Activated CD4-positive, alpha-beta T cell treated with anti-CD3 and anti-CD28 coated beads for 24 hours (primary cell): Measurements from ENCODE around the gene ZMYND8.
"Not testable (repeated sequence)": the region's sequence is repeated elsewhere in the genome, so short reads cannot be mapped to it uniquely, and the experiment has no call there.

ENCODE experiments used
- DNase-seq, 2 donors: peaks; one replicate each; pipeline ENCODE4 v3.0.0-alpha.2; 2020; ENCODE audit warnings: low read depth in 2 of 2

The ZMYND8 gene

GRCh38 chr20:47356526-47357295 is at the start of gene ZMYND8:
TSS of gene ZMYND8 (minus strand) at chr20:47356699. CDS start at chr20:47356670, 29 bp downstream.
- DNase-seq, result peak; percentile 90 to 92

- no peak for DNase-seq
Measured at GRCh38 chr20:47405775-47406325, 49.4 kb upstream of the ZMYND8 start.

DNA sequence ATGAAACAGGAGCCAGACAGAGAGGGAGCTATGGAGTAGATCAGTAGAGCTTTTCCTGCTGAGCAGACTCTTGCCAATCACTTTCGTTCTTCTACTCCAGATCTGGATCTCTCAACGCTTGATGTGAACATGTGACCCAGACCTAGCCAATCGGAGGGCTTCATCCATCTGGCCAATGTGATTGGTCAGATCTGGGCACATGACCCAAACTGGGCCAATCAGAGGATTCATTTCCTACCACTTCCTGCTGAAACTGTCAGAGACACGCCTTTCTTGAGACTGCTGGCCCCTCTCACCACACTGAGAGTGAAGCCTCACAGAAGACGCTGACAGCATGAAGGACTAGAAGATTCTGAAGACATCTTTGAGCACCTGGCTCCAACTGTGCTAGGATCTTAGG is 44.2 kb upstream of the ZMYND8 start:
- DNase-seq, result no peak

DNA sequence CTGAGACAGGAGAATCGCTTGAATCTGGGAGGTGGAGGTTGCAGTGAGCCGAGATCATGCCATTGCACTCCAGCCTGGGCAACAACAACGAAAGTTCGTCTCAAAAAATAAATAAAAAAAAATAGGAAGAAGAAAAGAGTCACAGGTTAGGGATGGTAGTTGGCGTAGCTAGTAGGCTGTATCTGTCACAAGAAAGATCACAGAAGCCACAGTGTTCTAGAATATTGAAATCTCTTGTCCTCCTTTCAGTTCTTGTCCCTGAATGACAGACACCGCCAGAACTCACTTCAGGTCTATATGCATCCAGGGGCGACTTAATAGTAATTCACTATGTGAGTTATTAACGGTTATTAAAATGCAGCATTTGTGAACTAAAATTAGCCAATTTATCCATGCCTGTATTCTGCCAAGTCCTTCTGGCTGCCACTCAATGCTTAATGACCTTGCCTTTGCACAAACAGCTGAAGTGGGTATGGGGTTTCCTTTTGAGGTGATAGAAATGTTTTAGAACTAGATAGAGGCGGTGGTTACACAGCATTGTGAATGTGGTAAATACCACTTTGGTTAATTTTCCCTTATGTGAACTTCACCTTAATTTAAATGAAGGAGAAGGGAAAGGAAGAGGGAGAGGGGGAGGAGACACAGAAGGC is 41.3 kb upstream of the ZMYND8 start:
- no peak for DNase-seq

DNA sequence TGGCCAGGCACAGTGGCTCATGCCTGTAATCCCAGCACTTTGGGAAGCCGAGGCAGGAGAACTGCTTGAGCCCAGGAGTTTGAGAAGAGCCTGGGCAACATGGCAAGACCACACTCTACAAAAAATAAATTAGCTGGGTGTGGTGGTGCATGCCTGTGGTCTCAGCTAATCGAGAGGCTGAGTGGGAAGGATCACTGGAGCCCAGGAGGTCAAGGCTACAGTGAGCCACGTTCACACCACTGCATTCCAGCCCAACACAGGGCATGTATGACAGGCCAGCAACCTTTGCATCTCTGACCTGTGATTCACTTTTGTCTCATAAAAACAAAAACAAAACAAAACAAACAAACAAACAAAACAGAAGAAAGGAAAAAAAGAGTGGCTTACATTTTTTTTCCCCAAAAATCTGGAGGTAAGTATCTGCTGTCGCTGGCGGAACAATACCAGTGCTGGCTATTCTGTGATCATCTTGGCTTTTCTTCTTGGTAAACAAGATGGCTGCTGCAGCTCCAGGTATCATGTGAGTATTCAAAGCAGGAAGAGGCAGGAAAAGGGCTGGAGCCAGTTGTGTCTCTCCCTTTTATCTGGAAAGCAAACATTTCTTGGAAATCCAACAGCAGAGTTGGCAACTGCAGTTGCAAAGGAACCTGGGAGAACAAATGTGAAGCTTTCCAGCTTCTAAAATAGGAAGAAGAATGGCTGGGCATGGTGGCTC is 40.4 kb upstream of the ZMYND8 start:
- no peak for DNase-seq

GRCh38 chr20:47393796-47394514 is 37.5 kb upstream of the ZMYND8 start:
- DNase-seq, result not testable (repeated sequence)

DNA sequence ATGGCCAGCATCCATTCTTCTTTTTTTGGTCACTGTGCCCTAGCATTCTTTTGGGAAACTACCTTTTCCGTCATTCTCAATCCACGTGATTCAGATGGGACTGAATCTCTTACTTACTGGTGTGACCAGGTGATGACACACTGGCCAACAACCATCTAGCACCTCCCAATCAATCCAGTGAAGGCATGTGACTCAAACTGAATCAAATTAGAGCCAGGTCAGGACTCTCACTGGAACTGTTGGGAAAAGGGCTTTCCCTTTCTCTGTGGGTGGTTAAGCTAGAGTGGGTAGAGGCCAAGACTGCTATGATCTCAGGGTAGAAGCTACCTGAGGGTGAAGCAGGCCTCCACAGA is 36.2 kb upstream of the ZMYND8 start:
- DNase-seq, result no peak

GRCh38 chr20:47392015-47392720 is 35.7 kb upstream of the ZMYND8 start:
- DNase-seq, result no peak

DNA sequence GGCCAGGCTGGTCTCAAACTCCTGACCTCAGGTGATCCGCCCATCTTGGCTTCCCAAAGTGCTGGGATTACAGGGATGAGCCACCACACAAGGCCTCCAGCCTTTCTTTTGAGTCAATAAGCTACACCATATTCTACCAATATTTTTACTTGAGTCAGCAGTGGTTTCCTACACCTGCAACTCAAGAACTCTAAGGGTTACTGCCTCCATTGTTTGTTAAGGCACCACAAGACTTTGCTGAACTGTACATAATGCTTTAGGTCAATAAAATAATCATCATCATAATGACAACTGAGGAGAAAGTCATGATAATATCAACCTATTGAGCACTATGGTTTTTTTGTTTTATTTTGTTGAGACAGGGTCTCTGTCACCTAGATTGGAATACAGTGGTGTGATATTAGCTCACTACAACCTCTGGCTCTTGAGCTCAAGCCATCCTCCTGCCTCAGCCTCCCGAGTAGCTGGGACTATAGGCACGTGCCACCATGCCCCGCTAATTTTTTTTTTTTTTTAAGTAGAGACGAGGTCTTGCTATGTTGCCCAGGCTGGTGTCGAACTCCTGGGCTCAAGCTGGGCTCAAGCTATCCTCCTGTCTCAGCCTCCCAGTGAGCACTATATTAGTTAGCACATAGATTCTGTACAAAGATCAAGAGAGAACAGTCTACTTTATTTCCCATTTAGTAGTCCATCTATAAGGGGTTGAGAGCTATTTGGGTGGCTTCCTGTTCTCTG is 34.9 kb upstream of the ZMYND8 start:
- no peak for DNase-seq

GRCh38 chr20:47389867-47390347 is 33.4 kb upstream of the ZMYND8 start:
- DNase-seq, result no peak

DNA sequence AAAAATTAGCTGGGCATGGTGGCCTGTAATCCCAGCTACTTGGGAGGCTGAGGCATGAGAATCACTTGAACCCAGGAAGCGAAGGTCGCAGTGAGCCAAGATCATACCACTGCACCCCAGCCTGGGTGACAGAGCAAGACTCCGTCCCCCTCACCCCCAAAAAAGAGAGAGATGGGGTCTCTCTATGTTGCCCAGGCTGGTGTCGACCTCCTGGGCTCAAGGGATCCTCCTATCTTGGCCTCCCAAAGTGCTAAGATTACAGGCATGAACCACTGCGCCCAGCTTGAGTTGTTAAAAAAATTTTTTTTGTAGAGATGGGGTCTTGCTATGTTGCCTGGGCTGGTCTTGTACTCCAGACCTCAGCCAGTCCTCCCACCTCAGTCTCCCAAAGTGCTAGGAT is 29.5 kb upstream of the ZMYND8 start:
- DNase-seq, result not testable (repeated sequence)

DNA sequence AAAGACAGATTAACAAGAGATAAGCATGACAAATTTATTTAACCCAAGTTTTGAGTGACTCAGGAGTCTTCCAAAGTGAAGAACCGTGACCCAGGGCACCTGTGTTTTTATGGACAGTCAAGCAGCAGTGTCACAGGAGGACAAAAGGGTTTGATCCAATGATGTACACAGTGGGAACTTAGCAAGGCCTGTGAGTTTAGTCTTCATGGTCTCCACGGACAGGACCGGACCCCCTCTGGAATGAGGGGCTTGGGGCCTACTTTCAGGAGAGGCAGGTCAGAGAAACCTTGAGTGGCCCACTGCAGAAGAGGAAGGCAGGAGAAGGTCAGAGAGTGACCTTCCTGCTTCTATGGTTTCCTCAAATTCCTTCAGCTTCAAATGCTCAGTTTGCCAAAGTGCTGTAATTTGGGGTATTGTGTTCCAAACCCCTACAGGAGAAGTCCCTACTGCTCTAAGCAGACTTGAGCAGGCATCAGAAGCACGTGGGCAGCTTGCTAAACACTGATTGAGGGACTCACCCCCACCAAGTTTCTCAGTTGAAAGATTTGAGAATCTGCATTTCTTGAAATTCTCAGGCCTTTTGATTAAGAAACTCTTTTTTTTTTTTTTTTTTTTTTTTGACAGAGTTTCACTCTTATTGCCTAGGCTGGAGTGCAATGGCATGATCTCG is 26.4 kb upstream of the ZMYND8 start:
- DNase-seq, result no peak

DNA sequence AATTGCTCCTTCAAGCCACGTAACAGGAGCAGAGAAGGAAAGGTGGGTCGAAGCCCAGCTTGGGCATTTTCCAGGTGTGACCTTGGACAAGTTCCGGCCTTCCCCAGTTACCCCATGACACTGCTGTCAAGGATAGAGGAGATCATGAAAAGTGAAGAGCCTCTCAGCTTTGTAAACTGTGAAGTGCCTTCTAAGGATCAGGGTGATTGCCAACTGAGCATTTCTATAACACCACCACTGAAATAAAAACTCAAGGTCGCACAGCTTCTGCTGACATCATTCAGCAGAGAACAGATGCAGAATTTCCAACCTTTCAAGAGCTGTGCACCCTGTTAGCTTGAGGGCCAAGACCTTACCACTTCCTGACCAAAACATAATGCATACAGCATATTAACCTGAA is 24.0 kb upstream of the ZMYND8 start:
- no peak for DNase-seq

DNA sequence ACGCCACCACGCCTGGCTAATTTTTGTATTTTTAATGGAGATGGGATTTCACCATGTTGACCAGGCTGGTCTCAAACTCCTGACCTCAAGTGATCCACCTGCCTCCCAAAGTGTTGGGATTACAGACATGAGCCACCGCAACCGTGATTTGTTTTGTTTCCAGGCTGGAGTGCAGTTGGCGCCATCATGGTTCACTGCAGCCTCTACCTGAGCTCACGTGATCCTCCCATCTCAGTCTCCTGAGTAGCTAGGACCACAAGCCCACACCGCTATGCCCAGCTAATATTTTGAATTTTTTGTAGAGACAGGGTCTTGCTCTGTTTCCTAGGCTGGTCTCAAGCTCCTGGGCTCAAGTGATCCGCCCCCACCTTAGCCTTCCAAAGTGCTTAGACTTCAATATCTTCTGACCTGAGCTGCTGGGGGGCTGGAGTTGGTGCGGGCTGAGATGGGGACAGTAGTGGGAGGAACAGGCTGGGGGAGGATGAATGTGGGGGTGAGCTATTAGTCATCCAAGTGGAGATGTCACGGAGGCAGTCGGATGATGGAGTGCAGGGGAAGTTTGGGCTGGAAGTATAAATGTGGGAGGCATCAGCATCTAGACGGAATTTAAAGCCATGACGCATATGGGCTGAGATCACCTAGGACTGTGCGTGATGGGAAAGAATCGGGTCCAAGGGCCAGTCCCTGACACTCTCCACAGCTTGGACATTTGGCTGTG is 23.1 kb upstream of the ZMYND8 start:
- no peak for DNase-seq

DNA sequence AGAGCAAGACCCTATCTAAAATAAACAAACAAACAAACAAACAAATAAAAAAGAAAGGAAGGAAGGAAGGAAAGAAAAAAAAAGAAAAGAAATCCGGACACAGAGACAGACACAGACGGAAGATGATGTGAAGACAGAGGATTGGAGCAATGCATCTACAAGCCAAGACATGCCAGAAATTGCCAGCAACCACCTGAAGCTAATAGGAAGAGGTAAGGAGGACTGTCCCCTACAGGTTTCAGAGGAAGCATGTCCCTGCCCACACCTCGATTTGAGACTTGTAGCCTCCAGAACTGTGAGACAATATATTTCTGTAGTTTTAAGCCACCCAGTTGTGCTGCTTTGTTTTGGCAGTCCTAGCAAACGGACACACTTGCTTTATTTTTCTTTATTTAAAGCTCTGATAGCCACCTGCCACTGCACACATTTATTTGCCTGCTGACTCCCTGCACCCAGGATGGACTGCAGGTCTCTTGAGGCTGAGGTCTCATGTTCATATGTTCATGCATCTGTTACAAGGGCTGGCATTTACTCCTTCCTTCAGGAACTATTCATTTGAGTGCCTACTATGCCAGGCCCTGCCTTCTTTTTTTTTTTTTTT is 20.7 kb upstream of the ZMYND8 start:
- no peak for DNase-seq

DNA sequence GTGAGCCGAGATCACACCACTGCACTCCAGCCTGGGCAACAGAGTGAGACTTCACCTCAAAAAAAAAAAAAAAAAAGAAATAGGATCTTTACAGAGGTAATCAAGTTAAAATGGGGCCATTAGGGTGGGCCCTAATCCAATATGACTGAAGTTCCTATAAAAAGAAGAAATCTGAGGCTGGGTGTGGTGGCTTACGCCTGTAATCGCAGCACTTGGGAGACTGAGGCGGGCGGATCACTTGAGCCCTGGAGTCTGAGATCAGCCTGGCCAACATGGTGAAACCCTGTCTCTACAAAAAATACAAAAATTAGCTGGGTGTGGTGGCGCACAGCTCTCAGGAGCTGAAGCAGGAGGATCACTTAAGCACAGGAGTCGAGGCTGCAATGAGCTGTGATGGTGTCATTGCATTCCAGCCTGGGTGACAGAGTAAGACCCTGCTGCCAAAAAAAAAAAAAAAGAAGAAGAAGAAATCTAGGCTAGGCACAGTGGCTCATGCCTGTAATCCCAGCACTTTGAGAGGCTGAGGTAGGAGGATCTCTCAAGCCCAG is 19.7 kb upstream of the ZMYND8 start:
- DNase-seq, result not testable (repeated sequence)

GRCh38 chr20:47374121-47374520 is 17.6 kb upstream of the ZMYND8 start:
- not testable (repeated sequence) for DNase-seq

- no peak for DNase-seq
Measured at GRCh38 chr20:47373206-47373733, 16.8 kb upstream of the ZMYND8 start.
